Measurements from ENCODE around the gene SNX10. TPM values are rescaled to one million over a fixed set of nuclear protein-coding genes. Genes with fewer than 3 reads are reported as not detected.

Gene SNX10
- total RNA-seq, 1 experiment from 2014 or later: 16.2 TPM

DNA sequence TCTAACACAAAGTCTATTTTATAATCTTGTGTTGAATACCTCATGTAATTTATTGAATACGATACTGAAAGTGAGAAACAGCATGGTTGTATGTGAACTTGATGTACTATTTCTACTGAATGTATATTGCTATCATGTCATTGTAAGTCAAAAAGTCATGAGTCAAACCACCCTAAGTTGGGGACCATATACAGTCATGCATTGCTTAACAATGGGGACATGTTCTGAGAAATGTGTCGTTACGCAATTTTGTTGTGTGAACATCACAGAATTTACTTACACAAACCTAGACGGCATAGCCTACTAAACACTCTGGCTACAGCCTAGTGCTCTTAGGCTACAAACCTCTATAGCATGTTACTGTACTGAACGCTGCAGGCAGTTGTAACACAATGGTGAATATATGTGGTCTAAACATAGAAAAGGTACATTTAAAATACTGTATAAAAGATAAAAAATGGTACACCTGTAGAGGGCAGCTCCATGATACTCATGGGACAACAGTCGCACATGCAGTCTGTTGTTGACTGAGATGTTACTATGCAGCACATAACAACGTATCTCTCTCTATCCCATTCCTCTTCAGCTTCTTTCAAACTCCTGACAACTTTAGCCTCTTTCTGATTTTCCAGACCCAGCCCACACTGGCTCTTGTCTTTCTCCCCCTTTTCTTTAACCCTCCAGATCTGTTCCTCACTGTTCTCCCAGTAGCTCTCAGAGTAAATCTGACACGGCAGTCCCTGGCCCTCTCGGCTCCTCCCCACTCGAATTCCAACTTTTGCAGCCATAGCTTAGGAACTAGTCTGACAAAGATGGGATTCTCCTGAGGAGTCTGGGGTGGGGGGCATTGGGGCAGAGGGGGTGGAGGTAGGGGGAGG, 90.1 kb downstream of the SNX10 start:
- Histone ChIP-seq H3K27me3 (ENCODE audit: control insufficient read depth, insufficient read depth, low read length) (no peaks in the 10 kb centered on the region), H3K4me3 (ENCODE audit: insufficient read depth, low read depth, low read length) (no peak overlapping the region), H3K36me3 (replicated peaks; ENCODE audit: control insufficient read depth, insufficient read depth, low read length) (no peaks in the 10 kb centered on the region)
- DNase-seq: no peak

GRCh38 chr7:26385240-26385639, 93.6 kb downstream of the SNX10 start:
- H3K27me3 ChIP-seq (ENCODE audit: control insufficient read depth, insufficient read depth, low read length): no peaks in the 10 kb centered on the region
- H3K4me3 ChIP-seq (ENCODE audit: insufficient read depth, low read depth, low read length): no peak overlapping the region
- H3K36me3 ChIP-seq (replicated peaks; ENCODE audit: control insufficient read depth, insufficient read depth, low read length): no peaks in the 10 kb centered on the region
- peak; percentile 19 for DNase-seq

DNA sequence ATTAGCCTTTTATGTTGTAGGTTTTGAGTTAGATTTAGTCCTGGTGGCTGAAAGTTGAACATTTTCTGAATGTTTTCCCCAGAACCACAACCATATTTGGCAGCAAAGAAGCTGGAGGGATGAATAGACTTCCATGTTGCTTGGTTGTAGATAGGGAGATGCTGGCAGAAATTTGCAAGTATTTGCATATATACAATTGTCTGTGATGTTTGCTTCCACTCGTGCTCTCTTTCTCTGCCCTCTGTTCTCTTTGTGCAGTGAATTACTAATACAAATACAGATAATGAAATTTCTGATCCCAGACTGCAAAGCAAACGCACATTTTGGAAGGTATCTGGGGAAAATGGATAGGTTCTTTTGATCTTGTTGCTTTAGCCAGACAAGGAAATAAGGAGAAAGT, 96.1 kb downstream of the SNX10 start:
- no peaks in the 10 kb centered on the region for H3K36me3 ChIP-seq (replicated peaks; ENCODE audit: control insufficient read depth, insufficient read depth, low read length)
- no peak for DNase-seq
- H3K4me3 ChIP-seq (ENCODE audit: insufficient read depth, low read depth, low read length): no peak overlapping the region
- H3K27me3 ChIP-seq (ENCODE audit: control insufficient read depth, insufficient read depth, low read length): no peaks in the 10 kb centered on the region

DNA sequence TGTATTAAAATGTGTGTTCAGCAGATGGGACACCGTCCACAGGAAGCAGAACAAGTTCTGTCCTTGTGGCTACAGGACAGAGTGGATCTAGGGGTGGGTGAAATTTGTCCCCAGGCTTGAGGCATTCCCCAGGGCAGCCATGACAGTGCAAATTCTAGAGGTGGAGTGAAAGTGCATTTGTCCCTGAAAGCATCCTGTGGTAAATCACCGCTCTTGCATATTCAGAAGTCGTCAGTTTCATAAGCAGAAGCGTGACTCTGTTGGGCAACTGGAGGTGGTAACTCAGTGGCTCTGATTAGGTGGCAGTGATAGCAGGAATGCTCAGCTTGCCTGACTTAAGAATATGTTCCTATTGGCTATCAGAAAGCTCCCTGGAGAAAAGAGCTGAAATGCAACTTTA, 96.6 kb downstream of the SNX10 start:
- DNase-seq: no peak
- no peaks in the 10 kb centered on the region for H3K36me3 ChIP-seq (replicated peaks; ENCODE audit: control insufficient read depth, insufficient read depth, low read length)
- no peaks in the 10 kb centered on the region for H3K27me3 ChIP-seq (ENCODE audit: control insufficient read depth, insufficient read depth, low read length)
- no peak overlapping the region for H3K4me3 ChIP-seq (ENCODE audit: insufficient read depth, low read depth, low read length)

DNA sequence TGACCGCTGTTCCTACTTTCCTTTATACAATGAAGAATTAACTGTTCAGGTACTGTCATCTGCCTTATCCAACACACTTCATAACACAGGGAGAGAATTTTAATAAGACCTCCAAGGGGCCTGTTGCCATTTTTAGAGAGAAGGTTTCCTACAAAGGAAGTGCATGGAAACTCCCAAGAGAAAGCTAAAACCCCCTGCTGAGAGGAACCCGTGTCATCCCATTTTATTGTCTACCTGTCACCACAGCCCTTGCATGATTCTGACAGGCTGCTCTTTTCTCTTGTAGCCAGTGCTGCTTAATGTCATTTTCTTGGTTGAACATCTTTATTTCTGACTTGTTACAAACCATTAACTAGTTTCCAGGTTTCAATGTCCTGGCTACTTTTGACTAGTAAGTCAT, 98.4 kb downstream of the SNX10 start:
- H3K27me3 ChIP-seq (ENCODE audit: control insufficient read depth, insufficient read depth, low read length): no peaks in the 10 kb centered on the region
- no peak for DNase-seq
- H3K4me3 ChIP-seq (ENCODE audit: insufficient read depth, low read depth, low read length): no peak overlapping the region
- H3K36me3 ChIP-seq (replicated peaks; ENCODE audit: control insufficient read depth, insufficient read depth, low read length): no peaks in the 10 kb centered on the region

DNA sequence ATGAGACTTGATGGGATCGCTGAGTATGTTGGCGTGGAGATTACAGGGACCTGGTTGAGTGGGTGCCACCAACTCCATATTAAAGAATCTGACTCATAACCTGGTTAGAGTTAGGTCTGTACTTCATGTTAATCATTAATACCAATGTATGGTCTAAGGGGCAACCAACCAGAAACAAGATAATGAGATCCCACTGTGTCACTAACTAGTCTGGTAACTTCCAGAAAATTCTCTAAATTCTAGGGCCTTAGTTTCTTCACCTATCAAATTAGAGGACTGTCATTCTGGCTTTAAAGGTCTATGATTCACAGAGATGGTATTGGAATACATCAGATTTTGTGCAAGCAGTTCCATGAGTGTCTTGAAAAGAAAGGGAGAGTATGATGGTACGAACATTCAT, 102.2 kb downstream of the SNX10 start:
- Histone ChIP-seq H3K36me3 (replicated peaks; ENCODE audit: control insufficient read depth, insufficient read depth, low read length) (no peaks in the 10 kb centered on the region), H3K4me3 (ENCODE audit: insufficient read depth, low read depth, low read length) (no peak overlapping the region), H3K27me3 (ENCODE audit: control insufficient read depth, insufficient read depth, low read length) (no peaks in the 10 kb centered on the region; the same call in 1 of the 2 replicates)
- no peak for DNase-seq

- Histone ChIP-seq H3K4me3 (ENCODE audit: insufficient read depth, low read depth, low read length) (no peak overlapping the region), H3K36me3 (replicated peaks; ENCODE audit: control insufficient read depth, insufficient read depth, low read length) (no peaks in the 10 kb centered on the region), H3K27me3 (ENCODE audit: control insufficient read depth, insufficient read depth, low read length) (no peaks in the 10 kb centered on the region; the same call in 1 of the 2 replicates)
- DNase-seq: peak; percentile 41
Observed at GRCh38 chr7:26397332-26397731, 105.7 kb downstream of the SNX10 start.

GRCh38 chr7:26397796-26398426, 106.2 kb downstream of the SNX10 start:
- H3K4me3 ChIP-seq (ENCODE audit: insufficient read depth, low read depth, low read length): peak overlapping the region; percentile 70
- H3K27me3 ChIP-seq (ENCODE audit: control insufficient read depth, insufficient read depth, low read length): no peaks in the 10 kb centered on the region; the same call in 1 of the 2 replicates
- no peaks in the 10 kb centered on the region for H3K36me3 ChIP-seq (replicated peaks; ENCODE audit: control insufficient read depth, insufficient read depth, low read length)
- peak; percentile 79 for DNase-seq

- H3K36me3 ChIP-seq (replicated peaks; ENCODE audit: control insufficient read depth, insufficient read depth, low read length): no peaks in the 10 kb centered on the region
- peak overlapping the region; percentile 70 for H3K4me3 ChIP-seq (ENCODE audit: insufficient read depth, low read depth, low read length)
- peak; percentile 93 for DNase-seq
- H3K27me3 ChIP-seq (ENCODE audit: control insufficient read depth, insufficient read depth, low read length): no peaks in the 10 kb centered on the region; the same call in 1 of the 2 replicates
Observed at GRCh38 chr7:26398427-26398755, 106.7 kb downstream of the SNX10 start.

GRCh38 chr7:26398756-26399509, 107.3 kb downstream of the SNX10 start:
- H3K4me3 ChIP-seq (ENCODE audit: insufficient read depth, low read depth, low read length): peak overlapping the region; percentile 70
- H3K36me3 ChIP-seq (replicated peaks; ENCODE audit: control insufficient read depth, insufficient read depth, low read length): no peaks in the 10 kb centered on the region
- H3K27me3 ChIP-seq (ENCODE audit: control insufficient read depth, insufficient read depth, low read length): no peaks in the 10 kb centered on the region; the same call in 1 of the 2 replicates
- DNase-seq: peak; percentile 83

DNA sequence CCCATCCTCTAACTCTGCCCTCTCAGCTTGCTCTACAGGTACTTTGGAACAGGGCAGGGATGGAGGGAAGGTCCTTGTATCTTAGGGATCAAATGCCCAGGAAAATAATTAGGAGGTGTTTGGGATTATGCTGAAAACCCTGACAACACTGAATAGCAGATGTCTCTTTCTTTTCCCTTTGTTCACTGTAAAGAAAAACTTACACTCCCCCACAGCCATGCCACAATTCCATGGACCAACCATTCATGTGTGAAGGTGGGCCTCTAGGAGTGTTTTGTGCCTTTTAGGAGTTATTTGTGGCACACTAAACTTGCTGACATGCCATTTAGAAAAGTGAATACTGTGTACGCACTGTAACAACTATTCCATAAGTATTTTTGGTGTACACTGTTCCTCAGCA, 108.1 kb downstream of the SNX10 start:
- Histone ChIP-seq H3K36me3 (replicated peaks; ENCODE audit: control insufficient read depth, insufficient read depth, low read length) (no peaks in the 10 kb centered on the region), H3K27me3 (ENCODE audit: control insufficient read depth, insufficient read depth, low read length) (no peaks in the 10 kb centered on the region; the same call in 1 of the 2 replicates), H3K4me3 (ENCODE audit: insufficient read depth, low read depth, low read length) (no peak overlapping the region)
- DNase-seq: no peak

DNA sequence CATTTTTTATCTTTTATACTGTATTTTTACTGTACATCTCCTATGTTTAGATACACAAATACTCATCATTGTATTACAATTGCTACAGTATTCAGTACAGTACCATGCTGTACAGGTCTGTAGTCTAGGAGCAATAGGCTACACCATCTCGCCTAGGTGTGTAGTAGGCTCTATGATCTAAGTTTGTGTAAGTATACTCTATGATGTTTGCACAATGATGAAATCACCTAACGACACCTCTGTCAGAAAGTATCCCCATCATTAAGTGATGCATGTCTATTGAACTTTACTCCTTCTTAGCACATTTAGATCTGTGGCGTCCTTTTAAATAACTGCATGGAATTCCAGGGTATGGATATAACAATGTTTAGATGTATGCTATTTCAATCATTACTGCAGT, 112.0 kb downstream of the SNX10 start:
- Histone ChIP-seq H3K27me3 (ENCODE audit: control insufficient read depth, insufficient read depth, low read length) (no peaks in the 10 kb centered on the region; the same call in 1 of the 2 replicates), H3K4me3 (ENCODE audit: insufficient read depth, low read depth, low read length) (no peak overlapping the region), H3K36me3 (replicated peaks; ENCODE audit: control insufficient read depth, insufficient read depth, low read length) (no peaks in the 10 kb centered on the region)
- no peak for DNase-seq

DNA sequence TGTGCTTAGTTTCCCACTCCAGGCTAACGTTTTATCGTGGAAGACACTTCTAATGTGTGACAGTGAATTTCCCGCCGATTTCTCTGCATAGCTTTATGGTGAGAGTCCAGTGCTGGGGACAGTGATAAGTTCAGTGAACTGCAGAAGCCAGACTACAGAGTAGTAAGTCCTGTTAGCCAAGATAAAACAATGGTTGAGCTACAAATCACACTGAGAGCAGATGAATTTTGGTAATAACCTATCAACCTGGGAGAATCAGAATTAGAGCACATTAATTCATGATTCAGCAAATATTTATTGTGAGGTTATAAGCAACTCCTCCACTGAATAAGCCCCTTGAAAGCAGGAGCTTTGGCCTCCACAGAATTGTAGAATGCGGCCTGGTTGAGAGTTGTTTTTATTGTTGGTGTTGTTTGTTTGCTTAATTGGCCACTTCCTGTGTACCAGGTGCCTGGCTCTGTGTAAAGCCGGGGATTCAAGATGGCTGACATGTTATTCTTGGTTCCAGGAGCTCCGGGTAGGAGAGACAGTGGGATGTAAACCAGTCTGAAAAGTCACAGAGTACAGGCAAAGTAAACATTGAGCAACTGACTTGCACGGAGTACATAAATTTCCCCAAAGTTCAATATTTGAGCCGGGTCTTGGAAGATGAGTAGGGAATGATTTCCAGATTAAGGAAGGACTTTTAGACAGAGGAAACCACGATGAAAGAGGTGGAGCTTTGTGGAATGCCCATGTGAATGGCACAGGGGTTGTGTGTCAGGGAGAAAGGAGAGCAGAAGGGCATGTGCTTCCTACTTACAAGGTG, 112.7 kb downstream of the SNX10 start:
- Histone ChIP-seq H3K27me3 (ENCODE audit: control insufficient read depth, insufficient read depth, low read length) (no peaks in the 10 kb centered on the region; the same call in 1 of the 2 replicates), H3K36me3 (replicated peaks; ENCODE audit: control insufficient read depth, insufficient read depth, low read length) (no peaks in the 10 kb centered on the region), H3K4me3 (ENCODE audit: insufficient read depth, low read depth, low read length) (no peak overlapping the region)
- DNase-seq: no peak

DNA sequence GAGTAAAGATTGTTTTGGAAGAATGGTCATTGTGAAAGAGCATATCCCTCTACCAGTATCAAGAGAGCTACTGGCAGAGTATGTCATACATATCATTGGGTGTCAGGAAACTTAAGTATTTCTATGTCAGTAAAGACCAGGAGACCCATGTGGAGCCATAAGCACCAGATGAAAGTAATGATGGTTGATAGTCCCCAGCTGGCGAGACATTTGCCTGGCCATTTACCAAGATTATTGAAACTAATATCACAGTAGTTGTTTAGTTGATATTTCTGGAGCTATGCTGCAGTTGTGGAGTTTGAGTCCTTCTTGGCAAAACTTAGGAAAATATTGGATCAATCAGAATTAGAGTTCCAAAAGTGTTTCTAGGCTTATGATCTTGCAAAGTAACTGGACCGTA, 114.8 kb downstream of the SNX10 start:
- H3K36me3 ChIP-seq (replicated peaks; ENCODE audit: control insufficient read depth, insufficient read depth, low read length): no peaks in the 10 kb centered on the region
- no peak overlapping the region for H3K4me3 ChIP-seq (ENCODE audit: insufficient read depth, low read depth, low read length)
- no peaks in the 10 kb centered on the region for H3K27me3 ChIP-seq (ENCODE audit: control insufficient read depth, insufficient read depth, low read length)

More for the DNA sequence above, 114.8 kb downstream of the SNX10 start:
- DNase-seq: no peak

All from H7 (cell line).